Effector memory CD8-positive, alpha-beta T cell (primary cell): Measurements from ENCODE around the gene IFNA4.
"Not testable (repeated sequence)": the region's sequence is repeated elsewhere in the genome, so short reads cannot be mapped to it uniquely, and the experiment has no call there.

Experiments used
- ATAC-seq: fragments of 150-1000 bp; cut with Tn5 transposase; replicated peaks from 2 replicates; pipeline ENCODE4 v1.10.0; 2021; ENCODE audit warnings: mild to moderate bottlenecking, moderate library complexity
- DNase-seq, 3 experiments: peaks; one replicate each; pipeline ENCODE4 v3.0.0; 2021
- H3K27ac Mint-ChIP-seq, 2 donors: one replicate each; pipeline ENCODE4 v1.8.0; 2022; ENCODE audit warnings: mild to moderate bottlenecking in 2 of 2, mixed read lengths in 2 of 2, moderate library complexity in 2 of 2
- H3K27me3 Mint-ChIP-seq, 2 donors: one replicate each; pipeline ENCODE4 v1.8.0; 2022; ENCODE audit warnings: mixed read lengths in 2 of 2
- H3K36me3 Mint-ChIP-seq: one replicate; pipeline ENCODE4 v1.8.0; 2022; ENCODE audit warnings: mild to moderate bottlenecking, moderate library complexity, mixed read lengths; ENCODE audit not compliant: insufficient read depth
- H3K4me1 Mint-ChIP-seq, 2 donors: one replicate each; pipeline ENCODE4 v1.8.0; 2022; ENCODE audit warnings: low read depth in 2 of 2, mixed read lengths in 2 of 2
- H3K4me3 Mint-ChIP-seq, 2 donors: one replicate each; pipeline ENCODE4 v1.8.0; 2022; ENCODE audit warnings: mild to moderate bottlenecking in 2 of 2, mixed read lengths in 2 of 2, moderate library complexity in 2 of 2
- H3K9me3 Mint-ChIP-seq, 2 donors: one replicate each; pipeline ENCODE4 v1.8.0; 2022; ENCODE audit warnings: mixed read lengths in 2 of 2

IFNA4 gene

DNA sequence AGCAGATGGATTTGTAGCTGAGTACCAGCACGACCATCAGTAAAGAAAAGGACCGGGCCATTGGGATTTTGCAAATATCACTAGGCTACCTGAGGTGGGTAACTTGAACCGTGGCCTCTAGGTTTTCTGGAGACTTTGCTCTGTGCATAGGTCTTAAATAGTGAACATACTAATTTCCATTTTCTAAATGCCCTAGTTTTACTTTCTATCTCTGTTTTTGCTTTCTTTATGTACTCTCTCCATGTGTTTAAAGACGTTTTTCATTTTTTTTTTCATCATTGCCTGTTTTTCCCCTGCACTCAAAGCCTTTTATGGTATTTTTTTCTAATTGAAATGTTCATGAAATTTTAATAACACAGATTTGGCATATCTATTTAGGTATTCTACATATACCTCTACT is 14.7 kb upstream of the IFNA4 start, which contains the start of gene IFNA7:
Gene IFNA7, minus strand, starts transcription at position 101 of the 400 bp plus-strand sequence. Its CDS starts 40 bp downstream, at position 61.
- not testable (repeated sequence) for ATAC-seq, H3K36me3 Mint-ChIP-seq, DNase-seq, H3K4me3 Mint-ChIP-seq, H3K9me3 Mint-ChIP-seq, H3K4me1 Mint-ChIP-seq, H3K27ac Mint-ChIP-seq
- peaks cover 28 to 39% of the 10 kb centered on the region in 2 donors for H3K27me3 Mint-ChIP-seq

DNA sequence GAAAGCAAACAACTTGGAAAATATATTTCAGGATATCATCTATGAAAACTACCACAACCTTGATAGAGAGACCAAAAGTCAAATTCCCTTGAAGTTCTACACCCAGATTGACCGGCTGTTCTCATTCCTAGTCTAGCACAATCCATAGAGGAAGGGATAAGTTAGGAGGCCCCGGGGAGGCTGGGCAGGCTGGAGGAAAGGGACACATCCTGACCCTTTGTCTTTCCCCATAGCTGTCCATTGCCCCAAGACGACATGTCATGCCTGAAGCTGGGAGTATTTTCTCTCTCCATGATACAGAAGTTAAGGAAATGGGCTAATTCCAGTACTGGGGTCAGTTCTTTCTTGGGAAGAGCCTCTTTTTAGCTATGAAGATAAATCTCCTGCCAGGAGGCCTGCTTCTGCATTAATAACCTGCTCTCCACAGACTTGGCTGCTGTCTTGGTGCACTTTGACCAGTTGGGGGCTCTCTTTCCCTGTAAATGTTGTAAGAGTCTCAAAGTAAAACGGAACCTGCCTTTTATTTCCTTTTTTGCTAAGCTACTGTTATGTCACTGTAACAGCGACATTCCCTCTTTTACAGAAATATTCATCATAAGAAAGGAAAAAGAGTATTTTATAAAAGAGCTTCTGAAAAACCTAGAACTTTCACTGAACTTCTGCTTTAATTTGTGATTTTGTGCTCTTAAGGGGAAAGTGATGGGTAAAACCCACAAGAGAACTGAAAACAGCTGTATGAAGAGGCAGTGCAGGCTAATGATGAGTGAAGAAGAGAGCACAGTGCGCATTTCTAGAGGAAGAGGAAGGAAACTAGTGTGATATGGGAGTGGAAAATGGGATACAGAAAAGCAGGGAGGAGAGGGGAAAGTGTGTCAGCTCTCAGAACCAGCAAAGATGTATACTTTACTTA is 7.7 kb upstream of the IFNA4 start:
- DNase-seq (peak; percentile 31 to 47 (median 35)), ATAC-seq (peak; percentile 95)
- Mint-ChIP-seq H3K27me3 (peaks cover 6 to 22% of the 10 kb centered on the region in 2 donors), H3K4me3 (peak overlapping the region; percentile 40 to 48)
- not testable (repeated sequence) for H3K4me1 Mint-ChIP-seq, H3K36me3 Mint-ChIP-seq, H3K27ac Mint-ChIP-seq, H3K9me3 Mint-ChIP-seq

- not testable (repeated sequence) for H3K4me1 Mint-ChIP-seq, H3K27me3 Mint-ChIP-seq, H3K4me3 Mint-ChIP-seq, H3K27ac Mint-ChIP-seq, H3K9me3 Mint-ChIP-seq, H3K36me3 Mint-ChIP-seq
- ATAC-seq (peak; percentile 91), DNase-seq (peak in 2 of 3 experiments; percentile 17 to 35)
These were observed 4.3 kb downstream of the IFNA4 start for GRCh38 chr9:21182810-21183736.

DNA sequence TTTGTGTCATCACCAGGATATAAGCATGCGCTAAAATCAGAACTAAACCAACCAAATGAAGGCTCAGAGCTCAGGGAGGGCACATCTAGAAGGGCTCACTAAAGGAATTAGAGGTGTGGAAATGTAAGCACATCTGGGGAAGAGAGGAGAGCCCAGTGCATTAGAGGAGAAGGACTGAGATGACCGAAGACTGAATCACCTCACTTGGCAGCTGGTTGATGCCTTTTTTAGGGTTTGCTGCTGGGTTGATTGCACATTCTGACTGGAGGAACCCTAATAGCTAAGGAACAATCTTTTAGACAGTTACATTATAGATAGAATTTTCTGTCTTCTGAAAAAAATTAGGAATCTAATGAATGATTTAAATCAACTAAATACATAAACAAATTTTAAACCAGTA is 12.7 kb downstream of the IFNA4 start:
- DNase-seq (no peak), ATAC-seq (no peak)
- Mint-ChIP-seq H3K9me3 (no peaks in the 10 kb centered on the region), H3K27me3 (peaks cover 0 to 5% of the 10 kb centered on the region in 2 donors), H3K27ac (no peak overlapping the region), H3K4me3 (no peak overlapping the region), H3K4me1 (no peaks in the 10 kb centered on the region), H3K36me3 (no peaks in the 10 kb centered on the region)

- no peak overlapping the region for H3K4me3 Mint-ChIP-seq
- ATAC-seq = no peak
- peaks cover 3% of the 10 kb centered on the region for H3K36me3 Mint-ChIP-seq
- H3K4me1 Mint-ChIP-seq = no peaks in the 10 kb centered on the region
- no peaks in the 10 kb centered on the region for H3K9me3 Mint-ChIP-seq
- H3K27ac Mint-ChIP-seq = no peak overlapping the region
- no peak for DNase-seq
- peaks cover 0 to under 1% of the 10 kb centered on the region in 2 donors for H3K27me3 Mint-ChIP-seq
These were observed 15.2 kb downstream of the IFNA4 start for GRCh38 chr9:21172156-21172555.

DNA sequence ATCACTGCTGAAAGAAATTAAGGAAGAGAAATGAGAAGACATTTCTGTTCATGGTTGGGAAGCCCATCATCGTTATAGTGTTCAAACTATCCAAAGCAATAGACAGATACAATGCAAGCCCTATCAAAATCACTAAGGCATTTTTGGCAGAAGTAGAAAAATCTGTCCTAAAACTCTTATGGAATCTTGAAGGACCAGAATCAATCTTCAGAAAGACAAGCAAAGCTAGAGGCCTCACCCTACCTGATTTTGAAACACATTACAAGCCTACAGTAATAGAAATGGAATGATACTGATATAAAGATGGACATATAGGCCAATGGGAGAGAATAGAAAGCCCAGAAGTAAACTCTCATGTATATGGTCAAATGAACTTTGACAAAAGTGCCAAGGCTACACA is 16.0 kb downstream of the IFNA4 start:
- no peak overlapping the region for H3K4me3 Mint-ChIP-seq

DNA sequence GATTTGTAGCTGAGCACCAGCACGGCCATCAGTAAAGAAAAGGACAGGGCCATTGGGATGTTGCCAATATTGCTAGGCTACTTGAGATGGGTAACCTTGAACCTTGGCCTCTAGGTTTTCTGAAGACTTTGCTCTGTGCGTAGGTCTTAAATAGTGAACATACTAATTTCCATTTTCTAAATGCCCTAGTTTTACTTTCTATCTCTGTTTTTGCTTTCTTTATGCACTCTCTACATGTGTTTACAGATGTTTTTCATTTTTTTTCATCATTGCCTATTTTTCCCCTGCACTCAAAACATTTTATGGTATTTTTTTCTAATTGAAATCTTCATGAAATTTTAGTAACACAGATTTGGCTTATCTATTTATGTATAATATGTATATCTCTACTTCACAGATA is 20.8 kb downstream of the IFNA4 start, which contains the start of gene IFNA21:
Gene IFNA21, minus strand, starts transcription at position 101 of the 400 bp plus-strand sequence. Its CDS starts 48 bp downstream, at position 53.
- H3K27ac Mint-ChIP-seq, DNase-seq, H3K4me3 Mint-ChIP-seq, ATAC-seq, H3K36me3 Mint-ChIP-seq, H3K27me3 Mint-ChIP-seq, H3K9me3 Mint-ChIP-seq: not testable (repeated sequence)
- H3K4me1 Mint-ChIP-seq = peaks cover 10 to 19% of the 10 kb centered on the region in 2 donors

More for the DNA sequence above, 16.0 kb downstream of the IFNA4 start:
- DNase-seq (no peak), ATAC-seq (no peak)
- Mint-ChIP-seq H3K27ac (no peak overlapping the region), H3K36me3 (peaks cover 3% of the 10 kb centered on the region), H3K27me3 (peaks cover 0 to 4% of the 10 kb centered on the region in 2 donors), H3K4me1 (no peaks in the 10 kb centered on the region), H3K9me3 (no peaks in the 10 kb centered on the region)

- Mint-ChIP-seq H3K36me3 (peaks cover 3% of the 10 kb centered on the region), H3K4me3 (no peak overlapping the region), H3K9me3 (no peaks in the 10 kb centered on the region), H3K4me1 (peaks cover 19 to 28% of the 10 kb centered on the region in 2 donors), H3K27ac (no peak overlapping the region), H3K27me3 (peaks cover 0 to 8% of the 10 kb centered on the region in 2 donors)
- no peak for DNase-seq
- no peak for ATAC-seq
These were observed 21.9 kb downstream of the IFNA4 start for GRCh38 chr9:21165516-21165915.

GRCh38 chr9:21160178-21160577 is 27.2 kb downstream of the IFNA4 start:
- DNase-seq (peak in 2 of 3 experiments; percentile 17 to 23), ATAC-seq (peak; percentile 97)
- Mint-ChIP-seq H3K27me3 (no peaks in the 10 kb centered on the region), H3K4me1 (peaks cover 27 to 49% of the 10 kb centered on the region in 2 donors), H3K27ac (peak overlapping the region in 1 of 2 donors; percentile 5), H3K36me3 (no peaks in the 10 kb centered on the region), H3K9me3 (peaks cover 0 to 3% of the 10 kb centered on the region in 2 donors), H3K4me3 (peak overlapping the region; percentile 50 to 75)

- no peak overlapping the region for H3K27ac Mint-ChIP-seq
- peaks cover 11 to 25% of the 10 kb centered on the region in 2 donors for H3K4me1 Mint-ChIP-seq
- no peak for DNase-seq
- H3K9me3 Mint-ChIP-seq = peaks cover 0 to 3% of the 10 kb centered on the region in 2 donors
- no peaks in the 10 kb centered on the region for H3K36me3 Mint-ChIP-seq
- no peak for ATAC-seq
- H3K4me3 Mint-ChIP-seq = no peak overlapping the region
- no peaks in the 10 kb centered on the region for H3K27me3 Mint-ChIP-seq
These were observed 31.9 kb downstream of the IFNA4 start for GRCh38 chr9:21155501-21155900.

- no peak overlapping the region for H3K27ac Mint-ChIP-seq
- H3K4me1 Mint-ChIP-seq = peaks cover 5 to 14% of the 10 kb centered on the region in 2 donors
- DNase-seq (peak in 2 of 3 experiments; percentile 4 to 15), ATAC-seq (peak; percentile 72)
- H3K27me3 Mint-ChIP-seq = peaks cover 1 to 5% of the 10 kb centered on the region in 2 donors
- peaks cover 0 to 4% of the 10 kb centered on the region in 2 donors for H3K9me3 Mint-ChIP-seq
- no peaks in the 10 kb centered on the region for H3K36me3 Mint-ChIP-seq
- H3K4me3 Mint-ChIP-seq = no peak overlapping the region
These were observed 33.3 kb downstream of the IFNA4 start for GRCh38 chr9:21154018-21154608.

GRCh38 chr9:21153336-21154017 is 33.9 kb downstream of the IFNA4 start:
- H3K9me3 Mint-ChIP-seq = peaks cover 0 to 6% of the 10 kb centered on the region in 2 donors
- H3K27me3 Mint-ChIP-seq = peaks cover 5 to 6% of the 10 kb centered on the region in 2 donors
- no peak overlapping the region for H3K4me3 Mint-ChIP-seq
- ATAC-seq (no peak), DNase-seq (no peak)
- no peaks in the 10 kb centered on the region for H3K36me3 Mint-ChIP-seq
- H3K27ac Mint-ChIP-seq = no peak overlapping the region
- peaks cover 4 to 11% of the 10 kb centered on the region in 2 donors for H3K4me1 Mint-ChIP-seq
